LNCaP clone FGC (cell line): Measurements from ENCODE around the gene CNTN5.

Experiments used
- DNase-seq: peaks from one replicate; pipeline ENCODE4 v3.0.0-alpha.2; 2011; ENCODE audit warnings: low read depth
- H3K4me3 ChIP-seq: 2 replicates; pipeline ENCODE4 v1.5.1; 2011; ENCODE audit warnings: mild to moderate bottlenecking, low read depth, low read length, control low read depth
- CTCF ChIP-seq: IDR thresholded peaks from 2 replicates; pipeline ENCODE4 v1.5.1; 2012; ENCODE audit warnings: mild to moderate bottlenecking; ENCODE audit not compliant: control insufficient read depth, insufficient read depth; ENCODE audit errors: extremely low read depth

The CNTN5 gene

GRCh38 chr11:100080821-100081220, 1060.1 kb downstream of the CNTN5 start:
- no peak for DNase-seq
- no peak overlapping the region for H3K4me3 ChIP-seq
- no peak for TF ChIP-seq CTCF

- H3K4me3 ChIP-seq, result no peak overlapping the region
- DNase-seq, result no peak
- no peak for TF ChIP-seq CTCF
These were observed 1072.9 kb downstream of the CNTN5 start for GRCh38 chr11:100093698-100094097.

- no peak for TF ChIP-seq CTCF
- DNase-seq, result no peak
- H3K4me3 ChIP-seq, result no peak overlapping the region
These were observed 1073.5 kb downstream of the CNTN5 start for GRCh38 chr11:100094121-100094865.

- no peak overlapping the region for H3K4me3 ChIP-seq
- no peak for DNase-seq
- no peak for TF ChIP-seq CTCF
These were observed 1075.1 kb downstream of the CNTN5 start for GRCh38 chr11:100095809-100096208.

- no peak for DNase-seq
- no peak for TF ChIP-seq CTCF
- H3K4me3 ChIP-seq, result no peak overlapping the region
These were observed 1077.8 kb downstream of the CNTN5 start for GRCh38 chr11:100098560-100098959.

GRCh38 chr11:100105255-100105981, 1084.7 kb downstream of the CNTN5 start:
- TF ChIP-seq CTCF, result no peak
- DNase-seq, result no peak
- no peak overlapping the region for H3K4me3 ChIP-seq
